Lung (tissue), 12 donors: ENCODE measurements around the gene MAP2. TPM values are rescaled to one million over a fixed set of nuclear protein-coding genes. Genes with fewer than 3 reads are reported as not detected.

ENCODE experiments used
- ATAC-seq: fragments of 200-7000 bp; cut with Tn5 transposase; one replicate; pipeline ENCODE4 v1.9.1; 2020; ENCODE audit warnings: moderate number of reproducible peaks; ENCODE audit not compliant: insufficient read depth, low FRiP score
- DNase-seq, 3 donors: peaks; one replicate each; pipeline ENCODE4 v3.0.0-alpha.2; 2013 to 2017
- H3K27ac ChIP-seq, 2 donors: one replicate each; pipeline ENCODE4 v1.5.1; 2013; ENCODE audit warnings: mild to moderate bottlenecking in 2 of 2, moderate library complexity in 2 of 2, control low read depth in 1 of 2, inconsistent platforms in 1 of 2, low read depth in 1 of 2, low read length in 1 of 2
- H3K27me3 ChIP-seq, 3 donors: one replicate each; pipeline ENCODE4 v1.5.1; 2013; ENCODE audit warnings: low read length in 2 of 3; ENCODE audit not compliant: control insufficient read depth in 3 of 3, insufficient read depth in 3 of 3
- H3K36me3 ChIP-seq, 4 donors: one replicate each; pipeline ENCODE4 v1.5.1; 2013; ENCODE audit warnings: low read length in 4 of 4, mild to moderate bottlenecking in 1 of 4, moderate library complexity in 1 of 4; ENCODE audit not compliant: control insufficient read depth in 4 of 4, insufficient read depth in 4 of 4
- H3K4me1 ChIP-seq, 5 donors: one replicate each; pipeline ENCODE4 v1.5.1; 2013; ENCODE audit warnings: low read length in 5 of 5, mild to moderate bottlenecking in 2 of 5, moderate library complexity in 1 of 5; ENCODE audit not compliant: control insufficient read depth in 5 of 5, insufficient read depth in 5 of 5
- H3K4me3 ChIP-seq: one replicate; pipeline ENCODE4 v1.5.1; 2013; ENCODE audit warnings: mild to moderate bottlenecking, control low read depth, moderate library complexity
- H3K9ac ChIP-seq, 2 donors: one replicate each; pipeline ENCODE4 v1.5.1; 2013; ENCODE audit warnings: low read length in 2 of 2, control low read depth in 1 of 2; ENCODE audit not compliant: insufficient read depth in 1 of 2
- H3K9me3 ChIP-seq, 4 donors: one replicate each; pipeline ENCODE4 v1.5.1; 2013; ENCODE audit warnings: low read length in 3 of 4, mild to moderate bottlenecking in 1 of 4, moderate library complexity in 1 of 4; ENCODE audit not compliant: control insufficient read depth in 4 of 4, insufficient read depth in 3 of 4
- CTCF ChIP-seq: IDR thresholded peaks from 2 replicates; pipeline ENCODE4 v1.5.1; 2012; ENCODE audit warnings: mild to moderate bottlenecking; ENCODE audit errors: control extremely low read depth, extremely low read depth
- WGBS, 2 donors: extraction: QIAGEN DNeasy Blood & Tissue Kit; methylation state at CpG; one replicate each; pipeline ENCODE4 v1.1.7; 2013; 5-methylcytosine and 5-hydroxymethylcytosine counted together
- polyA plus RNA-seq, 2 donors: library from polyadenylated mRNA; stranded (reverse); fragments of 200-250 nt; gene quantifications; one replicate each; pipeline ENCODE4 v1.2.1, GENCODE V29; 2013
- total RNA-seq, 2 donors: library from RNA; depleted of rRNA in 1 of 2; stranded (reverse); fragments of >200 nt in 1 of 2; gene quantifications; one replicate each; pipeline ENCODE4 v1.2.1, GENCODE V29; 2014 to 2021
- donor health status: control.
- donor health status: control.
- donor health status: Bipolar disorder and iron deficiency.
- donor health status: healthy.
- donor health status: DM: yes; HTN: yes; CAD: no.

The MAP2 gene
- total and polyA plus RNA-seq, 4 donors = 6.5 to 18.7 (median 9.6) TPM

GRCh38 chr2:209532321-209532720, 108.5 kb downstream of the MAP2 start:
- no peak overlapping the region for H3K4me3 ChIP-seq
- WGBS, 2 donors = 88 to 98% methylated on average over 2 of the region's 2 CpGs
- TF ChIP-seq CTCF = no peak
- H3K27me3 ChIP-seq = no peaks in the 10 kb centered on the region
- no peak overlapping the region for H3K9ac ChIP-seq
- H3K4me1 ChIP-seq = peaks cover 0 to 1% (median 0%) of the 10 kb centered on the region in 5 donors
- no peaks in the 10 kb centered on the region for H3K36me3 ChIP-seq
- no peaks in the 10 kb centered on the region for H3K9me3 ChIP-seq
- DNase-seq = no peak
- no peak for ATAC-seq
- H3K27ac ChIP-seq = no peak overlapping the region

GRCh38 chr2:209533391-209533790, 109.5 kb downstream of the MAP2 start:
- ATAC-seq (no peak), DNase-seq (peak in 1 of 3 donors; percentile 50)
- no peak for TF ChIP-seq CTCF
- Histone ChIP-seq H3K4me3 (no peak overlapping the region), H3K9ac (no peak overlapping the region), H3K9me3 (no peaks in the 10 kb centered on the region), H3K27me3 (no peaks in the 10 kb centered on the region), H3K27ac (no peak overlapping the region), H3K36me3 (no peaks in the 10 kb centered on the region), H3K4me1 (no peaks in the 10 kb centered on the region)
- WGBS, 2 donors = 82% methylated on average over 3 of the region's 3 CpGs

GRCh38 chr2:209534228-209534627, 110.4 kb downstream of the MAP2 start:
- Histone ChIP-seq H3K9me3 (no peaks in the 10 kb centered on the region), H3K36me3 (no peaks in the 10 kb centered on the region), H3K4me3 (no peak overlapping the region), H3K27me3 (no peaks in the 10 kb centered on the region), H3K9ac (no peak overlapping the region), H3K27ac (no peak overlapping the region), H3K4me1 (no peaks in the 10 kb centered on the region)
- TF ChIP-seq CTCF = no peak
- DNase-seq (no peak), ATAC-seq (no peak)
- WGBS, 2 donors = 90 to 91% methylated on average over 2 of the region's 2 CpGs

GRCh38 chr2:209536363-209536762, 112.5 kb downstream of the MAP2 start:
- no peaks in the 10 kb centered on the region for H3K36me3 ChIP-seq
- no peak overlapping the region for H3K9ac ChIP-seq
- no peak overlapping the region for H3K4me3 ChIP-seq
- no peak overlapping the region for H3K27ac ChIP-seq
- TF ChIP-seq CTCF = no peak
- WGBS, 2 donors = 75 to 88% methylated on average over 2 of the region's 2 CpGs
- H3K4me1 ChIP-seq = no peaks in the 10 kb centered on the region
- H3K27me3 ChIP-seq = no peaks in the 10 kb centered on the region
- no peaks in the 10 kb centered on the region for H3K9me3 ChIP-seq
- ATAC-seq = no peak
- peak in 1 of 3 donors; percentile 31 for DNase-seq
